Stimulated activated CD8-positive, alpha-beta memory T cell treated with anti-CD3 and anti-CD28 coated beads, Interleukin-7, amount 100 ng/mL, for 24 hours (primary cell): ENCODE data around the gene ADGRL3.

ENCODE experiments used
- DNase-seq: peaks from one replicate; pipeline ENCODE4 v3.0.0-alpha.2; 2020; ENCODE audit warnings: low read depth

Gene ADGRL3

GRCh38 chr4:62119195-62119594 is 919.1 kb downstream of the ADGRL3 start:
- no peak for DNase-seq

GRCh38 chr4:62126064-62126732 is 926.1 kb downstream of the ADGRL3 start:
- DNase-seq, result no peak
